Lower lobe of right lung (tissue), 2 donors: ENCODE measurements around the gene TAAR6. TPM values are rescaled to one million over a fixed set of nuclear protein-coding genes. Genes with fewer than 3 reads are reported as not detected.

ENCODE experiments used
- ATAC-seq, 2 donors: fragments of 200-7000 bp; cut with Tn5 transposase; one replicate each; pipeline ENCODE4 v1.9.1; 2020 to 2022; ENCODE audit warnings: mild to moderate bottlenecking in 2 of 2, moderate library complexity in 2 of 2
- DNase-seq: peaks from one replicate; pipeline ENCODE4 v3.0.0-alpha.2; 2020
- H3K27ac ChIP-seq: fragments of 200-600 bp; one replicate; pipeline ENCODE4 v1.8.0; 2022
- H3K27me3 ChIP-seq: fragments of 200-600 bp; one replicate; pipeline ENCODE4 v1.8.0; 2022; ENCODE audit warnings: low read depth
- H3K36me3 ChIP-seq: fragments of 200-600 bp; one replicate; pipeline ENCODE4 v1.8.0; 2022; ENCODE audit warnings: mild to moderate bottlenecking
- H3K4me1 ChIP-seq: fragments of 200-600 bp; one replicate; pipeline ENCODE4 v1.8.0; 2022
- H3K4me3 ChIP-seq: fragments of 200-600 bp; one replicate; pipeline ENCODE4 v1.8.0; 2022; ENCODE audit warnings: mild to moderate bottlenecking
- H3K9me3 ChIP-seq: fragments of 200-600 bp; one replicate; pipeline ENCODE4 v1.8.0; 2022
- CTCF ChIP-seq: fragments of 200-600 bp; IDR thresholded peaks from one replicate; pipeline ENCODE4 v1.8.0; 2022; ENCODE audit warnings: antibody characterized with exemption, mild to moderate bottlenecking
- intact Hi-C: fragments of 100-400 bp; cut with DNase I; formaldehyde crosslinking; loops from one replicate; pipeline ENCODE4 v1.11.0; 2022
- total RNA-seq: library from RNA; stranded (reverse); fragmentation: NEBNext Ultra II Directional; extraction: Animal tissue kit (Norgen Biotek cat#: 25700); gene quantifications from one replicate; pipeline ENCODE4 v1.2.1, GENCODE V29; 2021
- donor health status: DM: no; HTN: yes; CAD: no; lungs with severe emphysema.

Gene TAAR6
- total RNA-seq, 1 donor from 2014 or later: not detected

- intact Hi-C loops: no loop called here
- H3K9me3 ChIP-seq: no peaks in the 10 kb centered on the region
- TF ChIP-seq CTCF: no peak
- H3K4me3 ChIP-seq: no peak overlapping the region
- H3K36me3 ChIP-seq: no peaks in the 10 kb centered on the region
- H3K27ac ChIP-seq: no peak overlapping the region
- DNase-seq: no peak
- no peaks in the 10 kb centered on the region for H3K4me1 ChIP-seq
- ATAC-seq: no peak
- H3K27me3 ChIP-seq: no peaks in the 10 kb centered on the region
These were observed 41.5 kb downstream of the TAAR6 start for GRCh38 chr6:132611616-132612015.

- Histone ChIP-seq H3K9me3 (no peaks in the 10 kb centered on the region), H3K27ac (no peak overlapping the region), H3K36me3 (no peaks in the 10 kb centered on the region), H3K4me3 (no peak overlapping the region), H3K27me3 (no peaks in the 10 kb centered on the region), H3K4me1 (no peaks in the 10 kb centered on the region)
- no peak for DNase-seq
- no peak for TF ChIP-seq CTCF
- intact Hi-C loops: no loop called here
- no peak for ATAC-seq
These were observed 42.5 kb downstream of the TAAR6 start for GRCh38 chr6:132612449-132613108.

GRCh38 chr6:132614554-132614953 is 44.4 kb downstream of the TAAR6 start:
- no peak for TF ChIP-seq CTCF
- H3K36me3 ChIP-seq: no peaks in the 10 kb centered on the region
- H3K4me1 ChIP-seq: no peaks in the 10 kb centered on the region
- intact Hi-C loops: no loop called here
- no peaks in the 10 kb centered on the region for H3K27me3 ChIP-seq
- no peak for ATAC-seq
- H3K27ac ChIP-seq: no peak overlapping the region
- no peak for DNase-seq
- no peak overlapping the region for H3K4me3 ChIP-seq
- H3K9me3 ChIP-seq: no peaks in the 10 kb centered on the region

GRCh38 chr6:132616677-132617076 is 46.6 kb downstream of the TAAR6 start:
- intact Hi-C loops: no loop called here
- Histone ChIP-seq H3K4me1 (no peaks in the 10 kb centered on the region), H3K9me3 (no peaks in the 10 kb centered on the region), H3K27ac (no peak overlapping the region), H3K27me3 (no peaks in the 10 kb centered on the region), H3K36me3 (no peaks in the 10 kb centered on the region), H3K4me3 (no peak overlapping the region)
- no peak for DNase-seq
- ATAC-seq: no peak
- no peak for TF ChIP-seq CTCF

Other genes with a start within 250 kb of the TAAR6 start
- gene MOXD1, start 168.8 kb upstream of the TAAR6 start, total RNA-seq: 13.4 TPM
- gene STX7, start 57.2 kb upstream of the TAAR6 start, total RNA-seq: 97.2 TPM
- not detected for gene TAAR9, start 32.0 kb upstream of the TAAR6 start, total RNA-seq
- gene TAAR8, start 17.6 kb upstream of the TAAR6 start, total RNA-seq: not detected
- gene TAAR5, start 19.4 kb downstream of the TAAR6 start, total RNA-seq: not detected
- not detected for gene TAAR2, start 54.0 kb downstream of the TAAR6 start, total RNA-seq
- not detected for gene TAAR1, start 88.9 kb downstream of the TAAR6 start, total RNA-seq
- 10.0 TPM for gene VNN1, start 143.7 kb downstream of the TAAR6 start, total RNA-seq
- 32.6 TPM for gene VNN2, start 187.6 kb downstream of the TAAR6 start, total RNA-seq
- gene SLC18B1, start 228.3 kb downstream of the TAAR6 start, total RNA-seq: 8.1 TPM
- 1,034 TPM for gene RPS12, start 244.2 kb downstream of the TAAR6 start, total RNA-seq